ENCODE data around the gene BRINP3.

- TF ChIP-seq, protein P1, sequence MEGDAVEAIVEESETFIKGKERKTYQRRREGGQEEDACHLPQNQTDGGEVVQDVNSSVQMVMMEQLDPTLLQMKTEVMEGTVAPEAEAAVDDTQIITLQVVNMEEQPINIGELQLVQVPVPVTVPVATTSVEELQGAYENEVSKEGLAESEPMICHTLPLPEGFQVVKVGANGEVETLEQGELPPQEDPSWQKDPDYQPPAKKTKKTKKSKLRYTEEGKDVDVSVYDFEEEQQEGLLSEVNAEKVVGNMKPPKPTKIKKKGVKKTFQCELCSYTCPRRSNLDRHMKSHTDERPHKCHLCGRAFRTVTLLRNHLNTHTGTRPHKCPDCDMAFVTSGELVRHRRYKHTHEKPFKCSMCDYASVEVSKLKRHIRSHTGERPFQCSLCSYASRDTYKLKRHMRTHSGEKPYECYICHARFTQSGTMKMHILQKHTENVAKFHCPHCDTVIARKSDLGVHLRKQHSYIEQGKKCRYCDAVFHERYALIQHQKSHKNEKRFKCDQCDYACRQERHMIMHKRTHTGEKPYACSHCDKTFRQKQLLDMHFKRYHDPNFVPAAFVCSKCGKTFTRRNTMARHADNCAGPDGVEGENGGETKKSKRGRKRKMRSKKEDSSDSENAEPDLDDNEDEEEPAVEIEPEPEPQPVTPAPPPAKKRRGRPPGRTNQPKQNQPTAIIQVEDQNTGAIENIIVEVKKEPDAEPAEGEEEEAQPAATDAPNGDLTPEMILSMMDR (IDR thresholded peaks at IDR 0.05), result no peak
- no peak for TF ChIP-seq POLR2A (IDR thresholded peaks at IDR 0.05)
Observed at GRCh38 chr1:190365283-190365682, 112.4 kb downstream of the BRINP3 start.
